ENCODE data around the gene DDX56.
A peak's percentile ranks its signal among the peaks of the same experiment; 100 is the strongest.
"Not testable (repeated sequence)": the region's sequence is repeated elsewhere in the genome, so short reads cannot be mapped to it uniquely, and the experiment has no call there.

DDX56 gene

GRCh38 chr7:44595934-44596635 lies 22.4 kb upstream of the DDX56 start:
- DNase-seq = no peak

- DNase-seq = no peak
Observed at GRCh38 chr7:44590910-44591309, 17.2 kb upstream of the DDX56 start.

DNA sequence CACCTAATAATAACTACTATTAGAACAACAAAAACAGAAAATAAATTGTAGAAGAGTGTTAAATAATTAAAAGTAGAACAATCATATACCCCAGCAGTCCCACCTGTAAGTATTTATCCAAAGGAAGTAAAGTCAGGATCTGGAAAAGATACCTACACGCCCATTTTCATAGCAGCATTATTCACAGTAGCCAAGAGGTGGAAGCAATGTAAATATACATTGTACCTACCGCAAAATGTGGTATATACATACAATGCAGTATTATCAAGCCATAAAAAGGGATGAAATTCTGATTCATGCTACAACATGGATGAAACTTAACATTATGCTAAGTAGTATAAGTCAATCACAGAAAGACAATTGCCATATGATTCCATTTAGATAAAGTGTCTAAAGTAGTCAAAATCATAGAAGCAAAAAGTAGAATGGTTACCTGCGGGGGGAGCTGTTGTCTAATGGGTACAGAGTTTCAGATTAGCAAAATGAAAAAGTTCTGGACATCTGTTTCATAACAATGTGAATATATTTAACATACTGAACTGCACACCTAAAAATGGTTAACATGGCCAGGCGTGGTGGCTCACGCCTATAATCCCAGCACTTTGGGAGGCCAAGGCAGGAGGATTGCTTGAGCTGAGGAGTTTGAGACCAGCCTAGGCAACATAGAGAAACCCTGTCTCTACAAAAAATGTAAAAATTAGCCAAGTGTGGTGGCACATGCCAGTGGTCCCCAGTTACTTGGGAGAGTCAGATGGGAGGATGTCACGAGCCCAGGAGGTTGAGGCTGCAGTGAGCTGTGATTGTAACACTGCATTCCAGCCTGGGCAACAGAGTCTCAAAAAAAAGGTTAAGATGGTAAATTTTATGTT lies 14.4 kb upstream of the DDX56 start:
- peak; percentile 78 for DNase-seq

- DNase-seq = no peak
Observed at GRCh38 chr7:44583146-44583865, 9.6 kb upstream of the DDX56 start.

DNA sequence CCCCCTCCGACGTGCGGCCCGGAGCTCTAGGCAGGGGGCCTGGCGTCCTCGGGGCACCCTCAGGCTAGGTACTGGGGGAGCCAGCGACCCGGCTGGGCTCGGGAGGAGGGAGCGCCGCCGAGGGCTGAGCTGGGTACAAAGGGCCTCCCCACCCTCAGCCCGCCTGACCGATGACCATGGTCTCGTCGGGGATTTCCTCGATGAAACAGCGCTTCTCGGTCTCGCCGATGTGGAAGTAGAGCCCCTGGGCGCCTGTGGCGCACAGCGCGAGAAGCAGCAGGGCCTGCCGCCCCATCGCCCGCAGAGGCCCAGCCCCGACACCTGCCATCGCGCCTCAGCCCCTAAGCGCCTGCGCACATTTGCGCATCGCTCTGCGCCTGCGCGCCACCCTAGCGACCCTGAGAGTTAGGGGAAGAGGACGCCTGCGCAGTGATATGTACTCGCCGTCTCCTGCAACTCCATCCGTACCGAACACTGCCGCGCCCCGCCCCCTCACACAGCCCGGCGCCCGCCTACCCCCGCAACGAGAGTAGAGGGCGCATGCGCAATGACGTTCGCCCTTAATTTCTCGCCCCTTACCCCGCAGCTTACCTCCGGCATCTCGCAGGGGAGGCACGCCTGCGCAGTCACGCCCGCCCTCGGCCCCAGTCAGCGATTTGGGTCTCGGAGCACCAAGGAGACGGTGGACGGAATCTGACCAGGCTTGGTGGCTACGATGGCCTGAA lies 8.3 kb upstream of the DDX56 start, which contains the start of gene TMED4:
TSS of gene TMED4 (minus strand) at position 353 of the 725 bp plus-strand sequence. CDS start at position 328, 25 bp downstream.
- DNase-seq = peak; percentile 99

DNA sequence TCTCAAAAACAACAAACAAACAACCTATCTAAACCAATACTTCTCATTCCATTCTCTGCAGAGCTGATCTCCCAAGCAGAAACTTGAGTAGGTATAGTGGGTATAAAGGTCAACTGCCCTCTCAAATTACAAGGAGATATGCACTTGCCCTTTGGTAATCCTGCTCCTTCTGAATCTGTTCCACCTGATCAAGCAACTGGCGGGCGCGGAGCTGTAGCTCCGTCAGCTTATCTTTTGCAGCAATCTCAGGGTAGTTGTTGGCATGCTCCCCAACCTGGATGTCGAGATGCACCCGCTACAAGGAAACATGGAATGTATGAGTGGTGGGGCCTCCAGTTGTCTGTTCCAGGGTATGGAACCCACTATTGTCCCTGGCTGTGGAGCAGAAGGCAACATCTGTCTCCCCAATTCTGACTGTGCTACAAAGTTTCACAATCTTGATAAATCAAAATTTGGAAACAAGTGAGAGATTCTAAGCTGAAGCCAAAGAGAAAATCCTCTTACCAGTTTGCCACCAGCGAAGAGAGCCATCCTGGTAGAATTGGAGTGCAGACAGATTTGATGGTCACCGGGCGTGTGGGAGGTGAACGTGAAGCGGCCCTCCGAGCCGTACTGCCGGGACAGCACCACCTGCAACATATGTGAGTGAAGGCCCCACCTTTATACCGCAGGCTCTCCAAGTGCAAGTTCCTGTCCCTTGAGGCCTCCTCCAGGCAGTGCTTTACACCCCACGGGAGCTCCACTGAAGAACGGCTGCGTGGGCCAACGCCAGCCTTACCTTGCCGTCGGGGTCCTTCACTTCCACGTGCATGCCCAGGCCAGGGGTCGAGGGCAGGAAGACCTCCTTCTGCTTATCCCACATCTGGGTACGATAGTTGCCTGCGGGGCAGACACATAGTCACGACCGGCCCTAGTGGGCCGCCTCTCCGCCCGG lies 7.5 kb upstream of the DDX56 start:
- DNase-seq = peak; percentile 29

- no peak for DNase-seq
Observed at GRCh38 chr7:44576228-44576627, 2.5 kb upstream of the DDX56 start.

DNA sequence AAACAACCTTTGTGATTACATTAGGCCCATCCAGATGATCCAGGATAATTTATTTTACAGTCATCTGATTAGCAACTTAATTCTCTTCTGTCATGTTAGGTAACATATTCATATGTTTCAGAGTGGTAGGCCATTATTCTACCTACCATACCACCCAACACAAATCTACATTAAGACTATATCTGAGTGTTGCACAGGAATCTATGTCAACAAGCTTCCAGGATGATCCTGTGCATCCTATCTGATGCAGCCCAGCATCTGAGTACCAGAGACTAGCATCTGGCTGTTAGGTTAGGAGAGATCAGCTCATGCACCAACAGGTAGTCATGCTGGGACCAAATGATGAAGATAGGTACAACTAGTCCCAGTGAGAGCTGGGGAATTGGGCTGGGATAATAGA lies 1.3 kb upstream of the DDX56 start:
- DNase-seq = no peak

GRCh38 chr7:44574287-44574872 lies 672 bp upstream of the DDX56 start:
- no peak for DNase-seq

GRCh38 chr7:44572771-44573170 lies 937 bp downstream of the DDX56 start:
- DNase-seq = no peak

DNA sequence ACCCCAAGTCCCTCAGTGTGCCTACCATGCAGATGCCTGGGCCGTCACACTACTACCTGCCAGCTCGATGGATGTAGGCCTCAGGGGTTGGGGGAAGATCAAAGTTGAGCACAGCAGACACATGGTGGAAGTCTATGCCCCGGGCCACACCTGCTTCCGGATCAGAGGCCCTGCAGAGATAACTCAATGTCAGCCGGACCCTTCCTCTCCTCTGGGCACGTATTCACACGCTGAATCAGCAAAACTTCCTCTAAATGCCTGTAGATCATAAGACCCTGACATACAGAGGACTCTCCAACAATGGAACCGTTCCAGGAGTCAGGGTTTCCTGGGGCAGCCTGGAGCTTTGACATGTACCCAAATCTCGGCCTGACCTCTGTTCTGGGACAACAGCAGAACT lies 3.7 kb downstream of the DDX56 start:
- no peak for DNase-seq

- DNase-seq = no peak
Observed at GRCh38 chr7:44568771-44569560, 4.7 kb downstream of the DDX56 start.

- DNase-seq = no peak
Observed at GRCh38 chr7:44567884-44568283, 5.8 kb downstream of the DDX56 start.

DNA sequence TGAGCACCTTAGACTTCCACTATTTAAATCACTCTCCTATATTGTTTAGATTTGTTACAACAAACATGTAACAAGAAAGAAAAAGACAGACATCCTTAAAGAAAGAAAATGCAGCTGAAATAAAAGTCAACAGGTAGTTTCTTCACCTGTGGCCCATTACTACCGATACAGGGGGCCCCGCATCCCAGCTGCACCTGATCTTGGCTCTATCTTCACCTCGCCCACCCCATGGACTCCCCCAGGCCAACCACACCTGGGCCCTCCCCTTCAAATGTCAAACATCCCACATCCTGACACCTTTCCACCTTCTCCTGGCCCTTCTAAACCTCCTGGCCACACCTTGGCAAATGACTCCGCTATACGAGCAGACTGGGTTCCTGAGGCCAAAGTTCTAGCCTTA lies 7.0 kb downstream of the DDX56 start:
- no peak for DNase-seq

DNA sequence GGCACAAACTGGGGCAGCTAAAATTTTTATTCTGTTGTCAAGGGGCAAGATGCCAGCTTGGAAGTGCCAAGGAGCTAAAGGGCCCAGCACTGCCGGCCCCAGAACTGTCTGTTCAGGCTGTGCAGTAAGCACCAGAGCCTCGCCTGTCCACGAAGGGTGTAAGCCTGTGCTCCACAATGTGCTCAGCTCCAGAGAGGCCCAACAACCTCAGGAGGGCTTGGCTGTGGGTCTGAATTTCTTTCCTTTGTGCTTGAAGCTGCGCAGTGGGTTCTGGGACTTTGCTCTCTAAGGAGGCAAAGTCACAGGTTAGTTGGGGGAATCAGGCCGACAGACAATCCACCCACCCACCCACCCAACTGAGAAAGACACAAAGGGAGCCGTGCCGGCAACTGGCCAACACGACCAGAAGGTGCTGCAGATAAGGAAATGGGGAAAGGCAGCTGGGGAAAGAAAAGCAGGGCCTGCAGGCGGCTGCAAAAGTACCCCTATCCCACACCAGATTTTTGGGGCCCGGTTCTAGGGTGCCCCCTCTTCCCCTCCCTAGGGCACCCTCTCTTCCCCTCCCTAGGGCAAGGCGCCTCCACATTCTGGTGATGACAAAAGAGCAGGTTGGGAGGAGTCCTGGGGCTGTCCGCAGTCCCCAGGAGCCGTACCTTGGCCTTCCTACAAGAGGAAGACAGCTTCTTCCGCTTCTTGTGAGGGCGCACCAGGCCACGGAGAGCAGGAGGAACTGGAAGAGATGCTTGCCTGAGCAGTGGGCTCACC lies 7.7 kb downstream of the DDX56 start:
- DNase-seq = no peak

DNA sequence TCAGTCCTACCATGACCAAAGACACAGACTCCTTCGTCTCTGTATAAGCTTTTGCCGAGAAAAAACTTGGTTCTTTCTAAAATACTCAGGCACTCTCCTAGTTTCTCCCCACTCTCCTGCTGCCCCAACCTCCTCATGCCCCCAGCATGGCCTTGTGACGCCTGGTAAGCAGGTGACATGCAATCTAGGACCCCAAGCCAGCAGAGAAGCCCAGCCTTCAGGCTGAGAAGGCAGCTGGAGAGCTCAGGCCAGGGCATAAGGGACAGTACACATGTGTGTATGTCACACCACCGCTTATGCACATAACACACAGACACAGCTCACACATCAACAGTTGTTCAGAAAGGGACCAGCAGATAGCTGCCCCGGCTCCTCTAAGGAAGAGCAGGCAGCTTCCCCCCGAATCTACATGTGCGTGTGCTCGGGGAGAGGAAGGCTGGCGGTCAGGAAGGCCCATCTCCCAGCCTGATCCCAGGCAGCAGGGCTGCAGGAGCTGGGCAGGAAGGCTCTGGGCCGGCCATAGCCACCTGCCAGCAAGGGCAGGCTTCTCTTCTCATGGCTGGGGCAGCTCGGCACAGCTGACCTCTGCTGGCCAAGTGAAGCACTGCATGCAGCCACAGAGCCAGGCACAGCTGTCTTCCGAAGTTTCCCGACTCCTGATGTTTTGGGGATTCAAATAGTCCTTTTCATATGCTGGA lies 8.5 kb downstream of the DDX56 start:
- peak; percentile 41 for DNase-seq

DNA sequence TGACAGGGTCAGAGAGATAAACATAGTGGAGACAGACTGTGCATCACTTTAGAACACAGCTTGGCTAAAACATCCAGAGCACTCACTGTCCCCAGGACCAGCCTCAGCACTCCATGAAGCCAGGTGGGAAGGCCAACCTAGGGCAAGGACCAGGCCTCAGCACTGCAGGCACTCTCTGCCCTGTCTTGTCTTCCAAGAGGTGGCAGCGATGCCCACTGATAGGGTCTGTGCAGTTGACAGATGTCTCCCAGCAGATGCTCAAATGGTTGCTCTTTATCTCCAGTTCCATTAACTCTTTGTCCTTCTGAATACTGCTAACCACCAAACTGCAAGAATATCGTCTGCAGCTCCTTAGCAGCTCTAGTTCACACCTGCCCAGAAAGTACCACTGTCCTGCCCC lies 9.1 kb downstream of the DDX56 start:
- no peak for DNase-seq

GRCh38 chr7:44563171-44563679 lies 10.5 kb downstream of the DDX56 start:
- no peak for DNase-seq

- DNase-seq = not testable (repeated sequence)
Observed at GRCh38 chr7:44562622-44562962, 11.1 kb downstream of the DDX56 start.

Measured in NCI-H2171 treated with DMSO at 0.1 percent for 48 hours (cell line).